Breast epithelium (tissue), 4 donors: ENCODE measurements around the gene IQGAP1. TPM values are rescaled to one million over a fixed set of nuclear protein-coding genes. Genes with fewer than 3 reads are reported as not detected.
"Not testable (repeated sequence)": the region's sequence is repeated elsewhere in the genome, so short reads cannot be mapped to it uniquely, and the experiment has no call there.

Source experiments
- DNase-seq, 2 donors: peaks; one replicate each; pipeline ENCODE4 v3.0.0-alpha.2; 2019; ENCODE audit warnings: low spot score in 2 of 2
- H3K27ac ChIP-seq, 2 donors: fragments of 200-600 bp; sonication (generic) in 1 of 2; one replicate each; pipeline ENCODE4 v1.5.1; 2016 to 2019; ENCODE audit warnings: mild to moderate bottlenecking in 1 of 2
- H3K27me3 ChIP-seq, 2 donors: fragments of 200-600 bp; sonication (generic) in 1 of 2; one replicate each; pipeline versions ENCODE4 v1.5.1 to v1.6.0; 2017 to 2019; ENCODE audit warnings: control low read depth in 1 of 2, mild to moderate bottlenecking in 1 of 2
- H3K36me3 ChIP-seq: fragments of 200-600 bp; one replicate; pipeline ENCODE4 v1.5.1; 2019
- H3K4me1 ChIP-seq, 2 donors: fragments of 200-600 bp; sonication (generic); one replicate each; pipeline ENCODE4 v1.5.1; 2016 to 2019; ENCODE audit warnings: control low read depth in 1 of 2
- H3K4me3 ChIP-seq, 3 donors: fragments of 200-600 bp; sonication (generic); 1 replicate in 2 of 3; 2 replicates in 1 of 3; pipeline ENCODE4 v1.5.1; 2016 to 2019; ENCODE audit warnings: mild to moderate bottlenecking in 3 of 3, moderate library complexity in 2 of 3
- H3K9me3 ChIP-seq, 2 donors: fragments of 200-600 bp; sonication (generic) in 1 of 2; one replicate each; pipeline ENCODE4 v1.5.1; 2016 to 2019; ENCODE audit warnings: control low read depth in 1 of 2
- CTCF ChIP-seq, 3 donors: fragments of 450-650 bp; IDR thresholded peaks; one replicate each; pipeline ENCODE4 v1.5.1; 2016 to 2017; ENCODE audit warnings: antibody characterized with exemption in 3 of 3, mild to moderate bottlenecking in 3 of 3, moderate library complexity in 3 of 3
- POLR2A ChIP-seq: fragments of 450-650 bp; IDR thresholded peaks from one replicate; pipeline ENCODE4 v1.6.1; 2016; ENCODE audit warnings: antibody characterized with exemption, mild to moderate bottlenecking, moderate library complexity
- POLR2AphosphoS5 ChIP-seq, 3 donors: sonication (generic); formaldehyde crosslinking; IDR thresholded peaks; one replicate each; pipeline ENCODE4 v1.6.1; 2017; ENCODE audit warnings: antibody characterized with exemption in 3 of 3
- intact Hi-C: fragments of 100-400 bp; cut with DNase I; formaldehyde crosslinking; loops from one replicate; pipeline ENCODE4 v1.15.1; 2023; ENCODE audit warnings: low total_unique reads
- total RNA-seq, 3 donors: library from RNA; depleted of rRNA; stranded (reverse); fragments of >200 nt; gene quantifications; one replicate each; pipeline ENCODE4 v1.1.0, GENCODE V29; 2016

Gene IQGAP1
- total RNA-seq, 3 donors from 2014 or later: 244 to 387 (median 288) TPM

DNA sequence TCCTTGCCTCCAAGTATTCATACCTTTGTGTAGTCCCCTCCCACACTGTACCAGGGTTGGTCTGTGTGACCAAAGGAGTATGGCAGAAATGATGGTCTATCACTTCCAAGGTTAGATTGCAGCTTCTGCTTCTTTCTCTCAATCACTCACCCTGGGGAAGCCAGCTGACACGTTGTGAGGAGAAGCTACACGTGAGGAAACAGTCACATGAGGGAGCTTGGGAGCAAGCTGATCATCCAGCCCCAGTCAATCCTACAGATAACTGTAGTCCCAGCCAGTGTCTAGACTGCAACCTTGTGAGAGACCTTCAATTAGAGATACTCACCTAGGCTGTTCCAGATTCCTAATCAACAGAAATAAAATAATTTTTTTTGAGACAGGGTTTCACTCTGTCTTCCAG, 42.2 kb upstream of the IQGAP1 start:
- H3K36me3 ChIP-seq: no peaks in the 10 kb centered on the region
- no peaks in the 10 kb centered on the region for H3K9me3 ChIP-seq
- H3K4me1 ChIP-seq: no peaks in the 10 kb centered on the region
- DNase-seq: no peak
- intact Hi-C loops: no loop called here
- no peak for TF ChIP-seq CTCF (IDR thresholded peaks at IDR 0.05)
- no peak for TF ChIP-seq POLR2AphosphoS5 (IDR thresholded peaks at IDR 0.05)
- TF ChIP-seq POLR2A: no peak
- no peak overlapping the region for H3K27ac ChIP-seq
- no peaks in the 10 kb centered on the region for H3K27me3 ChIP-seq
- no peak overlapping the region for H3K4me3 ChIP-seq

DNA sequence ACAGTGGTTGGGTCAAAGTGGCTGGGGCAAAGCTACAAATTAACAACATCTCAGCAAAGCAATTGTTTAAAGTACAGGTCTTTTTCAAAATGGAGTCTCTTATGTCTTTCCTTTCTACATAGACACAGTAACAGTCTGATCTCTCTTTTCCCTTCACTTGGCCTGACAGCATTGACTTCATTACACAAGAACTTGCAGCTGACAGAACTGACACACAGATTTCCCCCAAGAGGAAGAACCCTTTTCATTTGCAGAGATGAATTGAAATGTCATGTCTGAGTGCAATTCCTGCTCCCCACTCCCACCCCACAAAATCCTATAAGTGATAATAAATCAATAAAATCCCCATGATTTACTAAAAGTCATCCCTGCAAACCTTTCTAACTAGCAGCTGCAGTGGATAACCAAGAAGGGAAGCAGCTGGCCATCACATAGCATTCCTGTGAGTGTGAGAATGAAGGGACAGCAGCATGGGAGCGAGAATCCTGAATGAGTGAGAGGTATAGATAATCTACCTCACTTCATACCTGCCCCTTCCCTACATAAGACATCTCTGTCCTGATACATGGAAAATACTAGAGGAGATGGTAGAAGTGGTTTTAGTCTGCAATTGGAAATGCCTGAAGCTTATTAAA, 40.5 kb upstream of the IQGAP1 start:
- DNase-seq, H3K4me3 ChIP-seq, intact Hi-C loops, H3K27me3 ChIP-seq, H3K4me1 ChIP-seq, H3K36me3 ChIP-seq, H3K9me3 ChIP-seq: not testable (repeated sequence)
- peak overlapping the region in 1 of 2 donors; percentile 34 for H3K27ac ChIP-seq

DNA sequence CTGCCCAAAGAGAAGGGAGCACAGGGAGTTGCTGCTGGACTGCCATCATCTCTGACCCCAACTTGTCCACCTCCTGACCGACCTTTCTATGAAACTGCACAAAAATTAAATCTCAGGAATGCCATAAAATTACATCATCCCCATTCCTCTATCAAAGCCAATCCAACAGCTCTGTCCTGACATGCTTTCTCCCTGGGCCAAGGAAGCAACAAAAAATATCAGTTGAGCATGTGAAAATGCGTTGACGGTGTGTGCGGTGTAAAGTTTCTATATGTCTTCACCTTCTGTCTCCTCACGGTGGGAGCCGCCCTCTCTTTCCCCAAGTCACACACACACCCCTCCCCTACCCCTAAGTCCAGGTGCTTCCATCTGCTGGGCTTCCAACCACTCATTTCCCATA, 39.6 kb upstream of the IQGAP1 start:
- no peak for TF ChIP-seq POLR2AphosphoS5 (IDR thresholded peaks at IDR 0.05)
- TF ChIP-seq POLR2A: no peak
- no peak for TF ChIP-seq CTCF (IDR thresholded peaks at IDR 0.05)
- intact Hi-C loops: no loop called here
- Histone ChIP-seq H3K4me3 (no peak overlapping the region), H3K36me3 (no peaks in the 10 kb centered on the region), H3K4me1 (no peaks in the 10 kb centered on the region), H3K27ac (peak overlapping the region; percentile 34 to 54), H3K9me3 (no peaks in the 10 kb centered on the region), H3K27me3 (no peaks in the 10 kb centered on the region)
- no peak for DNase-seq

DNA sequence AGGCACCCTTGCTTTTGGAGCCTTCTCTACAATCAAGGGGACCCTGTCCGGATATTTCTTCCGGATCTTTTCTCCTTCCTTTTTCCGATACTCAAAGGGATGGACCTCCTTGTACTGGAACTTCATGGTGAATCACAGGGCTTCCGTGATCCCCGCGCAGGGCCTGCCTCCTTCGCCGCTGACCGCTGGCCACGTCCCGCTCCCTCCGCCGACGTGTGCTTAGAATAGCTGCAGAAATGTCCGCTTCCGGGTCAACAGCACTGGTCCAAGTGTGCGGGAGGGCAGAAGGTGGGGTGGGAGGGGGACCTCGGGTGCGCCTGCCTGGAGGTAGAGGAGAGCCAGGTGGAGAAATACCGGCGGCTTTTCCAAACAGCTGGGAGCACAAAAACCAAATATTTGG, 39.0 kb upstream of the IQGAP1 start:
- Histone ChIP-seq H3K36me3 (no peaks in the 10 kb centered on the region), H3K4me3 (no peak overlapping the region), H3K9me3 (no peaks in the 10 kb centered on the region), H3K27ac (peak overlapping the region; percentile 34 to 54), H3K4me1 (no peaks in the 10 kb centered on the region), H3K27me3 (no peaks in the 10 kb centered on the region)
- no peak for DNase-seq
- intact Hi-C loops: no loop called here
- TF ChIP-seq CTCF (IDR thresholded peaks at IDR 0.05) (no peak), POLR2A (no peak), POLR2AphosphoS5 (IDR thresholded peaks at IDR 0.05) (no peak)

- H3K27ac ChIP-seq: no peak overlapping the region
- H3K36me3 ChIP-seq: no peaks in the 10 kb centered on the region
- no peaks in the 10 kb centered on the region for H3K9me3 ChIP-seq
- DNase-seq: no peak
- no peak overlapping the region for H3K4me3 ChIP-seq
- intact Hi-C loops: no loop called here
- H3K4me1 ChIP-seq: no peaks in the 10 kb centered on the region
- TF ChIP-seq POLR2A (no peak), CTCF (IDR thresholded peaks at IDR 0.05) (no peak), POLR2AphosphoS5 (IDR thresholded peaks at IDR 0.05) (no peak)
- H3K27me3 ChIP-seq: no peaks in the 10 kb centered on the region
These were observed 38.2 kb upstream of the IQGAP1 start for GRCh38 chr15:90349821-90350220.
